K562 (cell line): ENCODE data around the gene RASGRP2. TPM values are rescaled to one million over a fixed set of nuclear protein-coding genes. Genes with fewer than 3 reads are reported as not detected.

Source experiments
- ATAC-seq: fragments of 200-7000 bp; cut with Tn5 transposase; 3 replicates; pipeline ENCODE4 v1.9.1; 2020; ENCODE audit warnings: moderate library complexity
- BruUV-seq: library from RNA; stranded (reverse); fragments of 400-500 nt; replicated peaks from 2 replicates; lab custom pipeline; 2021; lab: Mats Ljungman, UMichigan
- CTCF ChIA-PET: fragments of 300-600 bp; formaldehyde crosslinking; extraction: SDS; loops from one replicate; lab custom pipeline; 2021; ENCODE audit warnings: low intra/inter-chr PET ratio; lab: Yijun Ruan, JAX
- POLR2A ChIA-PET: fragments of 300-600, 350-650 bp; sonication (Branson Sonifier 250); formaldehyde crosslinking; extraction: SDS; loops from one replicate; lab custom pipeline; 2021; ENCODE audit warnings: antibody characterized with exemption, inconsistent platforms; lab: Yijun Ruan, JAX
- DNase-seq, 4 experiments: peaks; one replicate each; pipeline versions ENCODE4 v3.0.0 to v3.0.0-alpha.2; 2011 to 2018; ENCODE audit warnings: low spot score in 3 of 4, mixed read lengths in 3 of 4; ENCODE audit errors: extremely low read depth in 1 of 4
- FAIRE-seq: peaks from 2 replicates; lab custom pipeline; 2011; peaks lifted over from hg19 to GRCh38; lab: Jason Lieb, UNC
- H2AFZ ChIP-seq: 2 replicates; pipeline ENCODE4 v1.6.0; 2011; ENCODE audit warnings: low read depth, low read length, control low read depth, inconsistent platforms
- H3K27ac ChIP-seq: fragments of 200-600 bp; 3 replicates; pipeline ENCODE4 v1.8.0; 2011; ENCODE audit warnings: low read depth, mild to moderate bottlenecking, control low read depth, inconsistent platforms, low read length, moderate library complexity, mixed read lengths; ENCODE audit errors: extremely low read depth
- H3K27me3 ChIP-seq, 2 experiments: fragments of 300-600 bp in 1 of 2; 2 replicates in 1 of 2; 3 replicates in 1 of 2; pipeline versions ENCODE4 v1.6.0 to v1.8.0; 2011; ENCODE audit warnings: inconsistent platforms in 2 of 2, low read length in 2 of 2, mild to moderate bottlenecking in 1 of 2, mixed read lengths in 1 of 2, moderate library complexity in 1 of 2; ENCODE audit not compliant: control insufficient read depth in 2 of 2, insufficient read depth in 2 of 2
- H3K36me3 ChIP-seq: fragments of 300-600 bp; 3 replicates; pipeline ENCODE4 v1.8.0; 2011; ENCODE audit warnings: mild to moderate bottlenecking, low read length, inconsistent platforms; ENCODE audit not compliant: control insufficient read depth, insufficient read depth
- H3K4me1 ChIP-seq, 2 experiments: fragments of 200-600 bp in 1 of 2; replicated peaks in 1 of 2; 2 replicates in 1 of 2; 3 replicates in 1 of 2; pipeline versions ENCODE4 v1.5.1 to v1.8.0; 2011; ENCODE audit warnings: inconsistent platforms in 2 of 2, low read length in 2 of 2, mild to moderate bottlenecking in 1 of 2, mixed read lengths in 1 of 2, moderate library complexity in 1 of 2; ENCODE audit not compliant: control insufficient read depth in 2 of 2, insufficient read depth in 2 of 2
- H3K4me2 ChIP-seq: 2 replicates; pipeline ENCODE4 v1.6.1; 2011; ENCODE audit warnings: low read length, control low read depth, inconsistent platforms, mixed read lengths; ENCODE audit not compliant: insufficient read depth
- H3K4me3 ChIP-seq: fragments of 200-600 bp; sonication (generic), shearing (Covaris generic); 2 replicates; pipeline ENCODE4 v1.5.1; 2016; ENCODE audit warnings: control low read depth, inconsistent platforms
- H3K79me2 ChIP-seq: fragments of 200-600 bp; 3 replicates; pipeline ENCODE4 v1.8.0; 2011; ENCODE audit warnings: low read length, inconsistent platforms; ENCODE audit not compliant: control insufficient read depth, insufficient read depth
- H3K9ac ChIP-seq, 2 experiments: 2 replicates each; pipeline versions ENCODE4 v1.6.0 to v1.6.1; 2011; ENCODE audit warnings: low read depth in 2 of 2, low read length in 2 of 2, control low read depth in 1 of 2, inconsistent platforms in 1 of 2, mild to moderate bottlenecking in 1 of 2, mixed read lengths in 1 of 2; ENCODE audit not compliant: insufficient read depth in 1 of 2
- H3K9me1 ChIP-seq: one replicate; pipeline ENCODE4 v1.6.0; 2011; ENCODE audit warnings: inconsistent platforms, mild to moderate bottlenecking, low read length, moderate library complexity; ENCODE audit not compliant: control insufficient read depth, insufficient read depth
- H3K9me3 ChIP-seq: replicated peaks from 2 replicates; pipeline ENCODE4 v1.5.1; 2011; ENCODE audit warnings: low read depth, low read length, inconsistent platforms; ENCODE audit not compliant: control insufficient read depth, insufficient read depth
- H4K20me1 ChIP-seq: replicated peaks from 2 replicates; pipeline ENCODE4 v1.6.1; 2011; ENCODE audit warnings: low read length, inconsistent platforms, mixed read lengths; ENCODE audit not compliant: control insufficient read depth, insufficient read depth
- LCOR ChIP-seq: sonication (generic); formaldehyde crosslinking; IDR thresholded peaks from 2 replicates; pipeline ENCODE4 v1.8.0; 2022; ENCODE audit warnings: mild to moderate bottlenecking, missing genetic modification reagents
- MEF2D ChIP-seq: conservative IDR thresholded peaks from 2 replicates; pipeline ENCODE4 v1.6.1; 2016; ENCODE audit warnings: low read depth, missing genetic modification characterization, missing compliant biosample characterization
- ZBTB7A ChIP-seq: IDR thresholded peaks from 2 replicates; pipeline ENCODE4 v1.6.1; 2011; ENCODE audit warnings: low read depth, mild to moderate bottlenecking, low read length, moderate library complexity, borderline replicate concordance; ENCODE audit not compliant: control insufficient read depth
- WGBS: fragments of 100-300 bp; shearing (Covaris generic); methylation state at CpG from one replicate; pipeline ENCODE4 v1.1.6; 2016; ENCODE audit warnings: low coverage, mixed read lengths; ENCODE audit not compliant: insufficient coverage; ENCODE audit errors: missing lambda C conversion rate; 5-methylcytosine and 5-hydroxymethylcytosine counted together
- in situ Hi-C: fragments of 300-500 bp; cut with MboI; formaldehyde crosslinking; loops from 4 replicates; pipeline ENCODE4 v1.15.0; 2018; ENCODE audit warnings: inconsistent platforms, mixed read lengths
- intact Hi-C: fragments of 100-400 bp; cut with micrococcal nuclease; formaldehyde crosslinking; loops from 2 replicates; pipeline ENCODE4 v1.14.2; 2022
- polyA plus RNA-seq, 8 experiments: library from polyadenylated mRNA; depleted of rRNA in 4 of 8; stranded (reverse) in 5 of 8; unstranded in 3 of 8; fragments of >200 nt; fragmentation: Nextera tagmentation in 2 of 8; fragmentation: Illumina TruSeq in 1 of 8; extraction: Ambion mirVana in 2 of 8; extraction: Trizol in 1 of 8; gene quantifications; 2 replicates each; pipeline versions ENCODE4 v1.2.1 to v1.2.3, GENCODE V29; 2011 to 2014; ENCODE audit warnings: inconsistent platforms in 1 of 8, missing spikeins in 1 of 8
- total RNA-seq, 7 experiments: library from RNA; depleted of rRNA in 6 of 7; stranded (reverse); fragments of >200 nt in 6 of 7; fragmentation: Illumina TruSeq in 2 of 7; extraction: Trizol in 2 of 7; gene quantifications; 2 replicates each; pipeline versions ENCODE4 v1.2.1 to v1.2.3, GENCODE V29; 2011 to 2021; ENCODE audit warnings: low replicate concordance in 1 of 7

The RASGRP2 gene
- total and polyA plus RNA-seq, 9 of the 15 experiments (the other 6 are each of a cell fraction or from before 2014, with no cell fraction given): 0.87 to 22.7 (median 5.5) TPM

- ChIA-PET CTCF (interaction anchor here (0.6 kb wide), 1 partner anchor 173 kb away, joined by 4 read pairs; no protein-coding TSS in a partner anchor), POLR2A (interaction anchor here (0.6 to 1.5 kb wide), 4 partner anchors 13 to 275 kb away, joined by 3 to 4 read pairs (median 4); no protein-coding TSS in a partner anchor)
- Histone ChIP-seq H4K20me1 (peaks cover 29% of the 10 kb centered on the region), H3K9me3 (no peaks in the 10 kb centered on the region; the same call in 1 of the 2 replicates), H2AFZ (no peak overlapping the region), H3K4me1 (peaks cover 3 to 34% of the 10 kb centered on the region in 2 experiments; a peak in 4 of 5 replicates), H3K4me2 (no peak overlapping the region), H3K9me1 (no peaks in the 10 kb centered on the region), H3K4me3 (no peak overlapping the region), H3K79me2 (no peaks in the 10 kb centered on the region), H3K36me3 (no peaks in the 10 kb centered on the region), H3K9ac (0 out of 4 replicates have a peak overlapping the region, but pooled peaks of 1 of the 2 experiments have one; percentile 12), H3K27ac (no peak overlapping the region), H3K27me3 (peaks cover 37 to 73% of the 10 kb centered on the region in 2 experiments)
- 4% methylated on average over 20 of the region's 21 CpGs for WGBS
- in situ Hi-C loops (no loop called here), intact Hi-C loops (no loop called here)
- no peak for FAIRE-seq
- no TSS peak for BruUV-seq
- no peak; the same call in 2 of the 3 replicates for ATAC-seq
- no peak for DNase-seq
- TF ChIP-seq MEF2D: no peak
- no peak for TF ChIP-seq LCOR (CRISPR knock-in tag)
- peak; percentile 37; the same call in 1 of the 2 replicates for TF ChIP-seq ZBTB7A
These were observed 27.3 kb downstream of the RASGRP2 start for GRCh38 chr11:64716473-64717267.
